Measurements from ENCODE around the gene CERS5.
"Not testable (repeated sequence)": the region's sequence is repeated elsewhere in the genome, so short reads cannot be mapped to it uniquely, and the experiment has no call there.

CERS5 gene

GRCh38 chr12:50164963-50165362 is 2.2 kb downstream of the CERS5 start:
- Histone ChIP-seq H3K9me3 (ENCODE audit: control insufficient read depth, low read length) (no peaks in the 10 kb centered on the region), H3K4me1 (ENCODE audit: control insufficient read depth, insufficient read depth, low read length) (no peaks in the 10 kb centered on the region), H3K27me3 (ENCODE audit: control insufficient read depth, insufficient read depth, low read length, poor library complexity, severe bottlenecking) (no peaks in the 10 kb centered on the region), H3K27ac (ENCODE audit: insufficient read depth, low read depth, low read length, poor library complexity, severe bottlenecking) (no peak overlapping the region), H3K4me3 (ENCODE audit: insufficient read depth, low read depth, low read length) (no peak overlapping the region), H3K36me3 (ENCODE audit: control insufficient read depth, insufficient read depth, low read length) (no peaks in the 10 kb centered on the region)
- 87 to 94% methylated on average over 19 to 20 of the region's 20 CpGs for WGBS, 2 experiments

- Histone ChIP-seq H3K36me3 (ENCODE audit: control insufficient read depth, insufficient read depth, low read length) (no peaks in the 10 kb centered on the region), H3K27ac (ENCODE audit: insufficient read depth, low read depth, low read length, poor library complexity, severe bottlenecking) (no peak overlapping the region), H3K4me1 (ENCODE audit: control insufficient read depth, insufficient read depth, low read length) (no peaks in the 10 kb centered on the region), H3K4me3 (ENCODE audit: insufficient read depth, low read depth, low read length) (no peak overlapping the region), H3K9me3 (ENCODE audit: control insufficient read depth, low read length) (no peaks in the 10 kb centered on the region), H3K27me3 (ENCODE audit: control insufficient read depth, insufficient read depth, low read length, poor library complexity, severe bottlenecking) (no peaks in the 10 kb centered on the region)
- 92 to 94% methylated on average over 1 to 2 of the region's 2 CpGs for WGBS, 2 experiments
Observed at GRCh38 chr12:50162230-50162629, 4.9 kb downstream of the CERS5 start.

GRCh38 chr12:50160643-50161042 is 6.5 kb downstream of the CERS5 start:
- Histone ChIP-seq H3K36me3 (ENCODE audit: control insufficient read depth, insufficient read depth, low read length) (no peaks in the 10 kb centered on the region), H3K9me3 (ENCODE audit: control insufficient read depth, low read length) (no peaks in the 10 kb centered on the region), H3K27me3 (ENCODE audit: control insufficient read depth, insufficient read depth, low read length, poor library complexity, severe bottlenecking) (no peaks in the 10 kb centered on the region), H3K27ac (ENCODE audit: insufficient read depth, low read depth, low read length, poor library complexity, severe bottlenecking) (no peak overlapping the region), H3K4me1 (ENCODE audit: control insufficient read depth, insufficient read depth, low read length) (no peaks in the 10 kb centered on the region), H3K4me3 (ENCODE audit: insufficient read depth, low read depth, low read length) (no peak overlapping the region)

GRCh38 chr12:50157259-50157658 is 9.9 kb downstream of the CERS5 start:
- Histone ChIP-seq H3K27me3 (ENCODE audit: control insufficient read depth, insufficient read depth, low read length, poor library complexity, severe bottlenecking) (no peaks in the 10 kb centered on the region), H3K36me3 (ENCODE audit: control insufficient read depth, insufficient read depth, low read length) (no peaks in the 10 kb centered on the region), H3K4me1 (ENCODE audit: control insufficient read depth, insufficient read depth, low read length) (no peaks in the 10 kb centered on the region), H3K9me3 (ENCODE audit: control insufficient read depth, low read length) (no peaks in the 10 kb centered on the region), H3K27ac (ENCODE audit: insufficient read depth, low read depth, low read length, poor library complexity, severe bottlenecking) (no peak overlapping the region), H3K4me3 (ENCODE audit: insufficient read depth, low read depth, low read length) (no peak overlapping the region)
- 100% methylated on average over 1 to 2 of the region's 2 CpGs for WGBS, 2 experiments

- no peaks in the 10 kb centered on the region for H3K4me1 ChIP-seq (ENCODE audit: control insufficient read depth, insufficient read depth, low read length)
- H3K27me3 ChIP-seq (ENCODE audit: control insufficient read depth, insufficient read depth, low read length, poor library complexity, severe bottlenecking), result no peaks in the 10 kb centered on the region
- no peak overlapping the region for H3K4me3 ChIP-seq (ENCODE audit: insufficient read depth, low read depth, low read length)
- no peak overlapping the region for H3K27ac ChIP-seq (ENCODE audit: insufficient read depth, low read depth, low read length, poor library complexity, severe bottlenecking)
- H3K9me3 ChIP-seq (ENCODE audit: control insufficient read depth, low read length), result no peaks in the 10 kb centered on the region
- no peaks in the 10 kb centered on the region for H3K36me3 ChIP-seq (ENCODE audit: control insufficient read depth, insufficient read depth, low read length)
Observed at GRCh38 chr12:50156641-50157040, 10.5 kb downstream of the CERS5 start.

GRCh38 chr12:50154947-50155346 is 12.2 kb downstream of the CERS5 start:
- H3K9me3 ChIP-seq (ENCODE audit: control insufficient read depth, low read length); H3K36me3 ChIP-seq (ENCODE audit: control insufficient read depth, insufficient read depth, low read length); H3K27ac ChIP-seq (ENCODE audit: insufficient read depth, low read depth, low read length, poor library complexity, severe bottlenecking); H3K4me3 ChIP-seq (ENCODE audit: insufficient read depth, low read depth, low read length); H3K4me1 ChIP-seq (ENCODE audit: control insufficient read depth, insufficient read depth, low read length); H3K27me3 ChIP-seq (ENCODE audit: control insufficient read depth, insufficient read depth, low read length, poor library complexity, severe bottlenecking): not testable (repeated sequence)
- 90 to 91% methylated on average over 3 of the region's 5 CpGs for WGBS, 2 experiments

- WGBS, 2 experiments, result 74 to 78% methylated on average over 1 of the region's 1 CpG
- Histone ChIP-seq H3K4me3 (ENCODE audit: insufficient read depth, low read depth, low read length) (no peak overlapping the region), H3K27me3 (ENCODE audit: control insufficient read depth, insufficient read depth, low read length, poor library complexity, severe bottlenecking) (no peaks in the 10 kb centered on the region), H3K4me1 (ENCODE audit: control insufficient read depth, insufficient read depth, low read length) (no peaks in the 10 kb centered on the region), H3K36me3 (ENCODE audit: control insufficient read depth, insufficient read depth, low read length) (no peaks in the 10 kb centered on the region), H3K9me3 (ENCODE audit: control insufficient read depth, low read length) (no peaks in the 10 kb centered on the region), H3K27ac (ENCODE audit: insufficient read depth, low read depth, low read length, poor library complexity, severe bottlenecking) (no peak overlapping the region)
Observed at GRCh38 chr12:50151047-50151687, 16.0 kb downstream of the CERS5 start.

- Histone ChIP-seq H3K9me3 (ENCODE audit: control insufficient read depth, low read length) (no peaks in the 10 kb centered on the region), H3K27me3 (ENCODE audit: control insufficient read depth, insufficient read depth, low read length, poor library complexity, severe bottlenecking) (no peaks in the 10 kb centered on the region), H3K4me3 (ENCODE audit: insufficient read depth, low read depth, low read length) (no peak overlapping the region), H3K36me3 (ENCODE audit: control insufficient read depth, insufficient read depth, low read length) (no peaks in the 10 kb centered on the region), H3K27ac (ENCODE audit: insufficient read depth, low read depth, low read length, poor library complexity, severe bottlenecking) (no peak overlapping the region), H3K4me1 (ENCODE audit: control insufficient read depth, insufficient read depth, low read length) (no peaks in the 10 kb centered on the region)
- WGBS, 2 experiments, result 94 to 95% methylated on average over 3 of the region's 3 CpGs
Observed at GRCh38 chr12:50149311-50149710, 17.9 kb downstream of the CERS5 start.

- H3K4me1 ChIP-seq (ENCODE audit: control insufficient read depth, insufficient read depth, low read length), result not testable (repeated sequence)
- 90 to 91% methylated on average over 6 of the region's 6 CpGs for WGBS, 2 experiments
Observed at GRCh38 chr12:50148011-50148410, 19.2 kb downstream of the CERS5 start.

GRCh38 chr12:50147281-50147680 is 19.9 kb downstream of the CERS5 start:
- Histone ChIP-seq H3K9me3 (ENCODE audit: control insufficient read depth, low read length) (no peaks in the 10 kb centered on the region), H3K36me3 (ENCODE audit: control insufficient read depth, insufficient read depth, low read length) (peaks cover 6% of the 10 kb centered on the region), H3K27ac (ENCODE audit: insufficient read depth, low read depth, low read length, poor library complexity, severe bottlenecking) (no peak overlapping the region), H3K4me3 (ENCODE audit: insufficient read depth, low read depth, low read length) (no peak overlapping the region), H3K4me1 (ENCODE audit: control insufficient read depth, insufficient read depth, low read length) (no peaks in the 10 kb centered on the region), H3K27me3 (ENCODE audit: control insufficient read depth, insufficient read depth, low read length, poor library complexity, severe bottlenecking) (no peaks in the 10 kb centered on the region)
- WGBS, 2 experiments, result 95 to 96% methylated on average over 4 of the region's 4 CpGs

More at GRCh38 chr12:50148011-50148410, 19.2 kb downstream of the CERS5 start:
- H3K27ac ChIP-seq (ENCODE audit: insufficient read depth, low read depth, low read length, poor library complexity, severe bottlenecking); H3K9me3 ChIP-seq (ENCODE audit: control insufficient read depth, low read length); H3K4me3 ChIP-seq (ENCODE audit: insufficient read depth, low read depth, low read length); H3K27me3 ChIP-seq (ENCODE audit: control insufficient read depth, insufficient read depth, low read length, poor library complexity, severe bottlenecking); H3K36me3 ChIP-seq (ENCODE audit: control insufficient read depth, insufficient read depth, low read length): not testable (repeated sequence)

- Histone ChIP-seq H3K4me1 (ENCODE audit: control insufficient read depth, insufficient read depth, low read length) (no peaks in the 10 kb centered on the region), H3K27ac (ENCODE audit: insufficient read depth, low read depth, low read length, poor library complexity, severe bottlenecking) (no peak overlapping the region), H3K9me3 (ENCODE audit: control insufficient read depth, low read length) (no peaks in the 10 kb centered on the region), H3K36me3 (ENCODE audit: control insufficient read depth, insufficient read depth, low read length) (peaks cover 16% of the 10 kb centered on the region), H3K27me3 (ENCODE audit: control insufficient read depth, insufficient read depth, low read length, poor library complexity, severe bottlenecking) (no peaks in the 10 kb centered on the region), H3K4me3 (ENCODE audit: insufficient read depth, low read depth, low read length) (no peak overlapping the region)
- 86 to 100% methylated on average over 1 of the region's 2 CpGs for WGBS, 2 experiments
Observed at GRCh38 chr12:50145439-50145838, 21.7 kb downstream of the CERS5 start.
